Neural cell (in vitro differentiated cells): ENCODE data around the gene C20orf144.

Experiments
- EZH2 ChIP-seq: fragments of 200-600, 300-800 bp; shearing (Covaris generic), sonication (generic); IDR thresholded peaks from 2 replicates; pipeline ENCODE4 v1.6.1; 2014; ENCODE audit warnings: antibody characterized with exemption, low read length, borderline replicate concordance, mild to moderate bottlenecking; ENCODE audit not compliant: insufficient read depth, poor library complexity, severe bottlenecking
- POLR2AphosphoS5 ChIP-seq: IDR thresholded peaks from 2 replicates; pipeline ENCODE4 v1.6.1; 2012
- RAD21 ChIP-seq: fragments of 450-650 bp; conservative IDR thresholded peaks from 2 replicates; pipeline ENCODE4 v1.6.1; 2014; ENCODE audit warnings: antibody characterized with exemption, mild to moderate bottlenecking, moderate library complexity
- TAF1 ChIP-seq: IDR thresholded peaks from 2 replicates; pipeline ENCODE4 v1.6.1; 2012; ENCODE audit warnings: low read depth
- TF ChIP-seq, protein P1 (sequence below): fragments of 450-650 bp; IDR thresholded peaks from 2 replicates; pipeline ENCODE4 v1.5.1; 2014; ENCODE audit warnings: antibody characterized with exemption, mild to moderate bottlenecking, moderate library complexity; ENCODE audit not compliant: poor library complexity, severe bottlenecking

DNA sequence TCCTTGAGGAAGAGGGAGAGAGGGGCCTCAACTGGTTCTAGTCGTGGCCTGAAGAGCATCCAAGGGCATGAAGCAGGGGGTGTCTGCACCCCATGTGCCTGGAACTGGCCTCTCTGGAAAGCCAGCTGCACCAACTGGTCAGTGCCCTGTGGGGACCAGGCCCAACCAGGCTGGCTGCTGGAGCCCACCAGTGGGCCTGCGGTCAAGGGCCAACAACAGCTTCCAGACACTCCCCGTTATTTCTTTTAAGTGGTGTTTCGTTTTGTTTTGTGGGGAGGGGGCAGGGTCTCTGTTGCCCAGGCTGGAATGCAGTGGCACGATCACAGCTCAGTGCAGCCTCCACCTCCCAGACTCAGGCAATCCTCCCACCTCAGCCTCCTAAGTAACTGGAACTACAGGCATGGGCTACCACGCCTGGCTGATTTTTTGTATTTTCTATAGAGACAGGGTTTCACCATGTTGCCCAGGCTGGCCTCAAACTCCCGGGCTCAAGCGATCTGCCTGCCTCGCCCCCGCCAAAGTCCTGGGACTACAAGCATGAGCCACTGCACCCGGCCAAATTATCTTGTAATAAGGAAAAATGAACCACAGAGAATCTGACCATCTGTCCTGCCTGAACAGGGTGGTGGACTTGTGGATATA, 11.9 kb upstream of the C20orf144 start:
- TF ChIP-seq, protein P1, sequence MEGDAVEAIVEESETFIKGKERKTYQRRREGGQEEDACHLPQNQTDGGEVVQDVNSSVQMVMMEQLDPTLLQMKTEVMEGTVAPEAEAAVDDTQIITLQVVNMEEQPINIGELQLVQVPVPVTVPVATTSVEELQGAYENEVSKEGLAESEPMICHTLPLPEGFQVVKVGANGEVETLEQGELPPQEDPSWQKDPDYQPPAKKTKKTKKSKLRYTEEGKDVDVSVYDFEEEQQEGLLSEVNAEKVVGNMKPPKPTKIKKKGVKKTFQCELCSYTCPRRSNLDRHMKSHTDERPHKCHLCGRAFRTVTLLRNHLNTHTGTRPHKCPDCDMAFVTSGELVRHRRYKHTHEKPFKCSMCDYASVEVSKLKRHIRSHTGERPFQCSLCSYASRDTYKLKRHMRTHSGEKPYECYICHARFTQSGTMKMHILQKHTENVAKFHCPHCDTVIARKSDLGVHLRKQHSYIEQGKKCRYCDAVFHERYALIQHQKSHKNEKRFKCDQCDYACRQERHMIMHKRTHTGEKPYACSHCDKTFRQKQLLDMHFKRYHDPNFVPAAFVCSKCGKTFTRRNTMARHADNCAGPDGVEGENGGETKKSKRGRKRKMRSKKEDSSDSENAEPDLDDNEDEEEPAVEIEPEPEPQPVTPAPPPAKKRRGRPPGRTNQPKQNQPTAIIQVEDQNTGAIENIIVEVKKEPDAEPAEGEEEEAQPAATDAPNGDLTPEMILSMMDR = no peak
- TF ChIP-seq TAF1 = no peak
- no peak for TF ChIP-seq POLR2AphosphoS5
- TF ChIP-seq EZH2 = no peak
- TF ChIP-seq RAD21 = no peak
